GM23338 (cell line): ENCODE measurements around the gene SOX9.

Experiments
- CREB1 ChIP-seq: fragments of 250-450 bp; sonication (Bioruptor Pico); IDR thresholded peaks from 2 replicates; pipeline ENCODE4 v1.5.0; 2020; ENCODE audit warnings: low read depth, mild to moderate bottlenecking, moderate library complexity
- CTCF ChIP-seq, 2 experiments: fragments of 200-600 bp in 1 of 2; sonication (generic) in 1 of 2; conservative IDR thresholded peaks; 2 replicates each; pipeline versions ENCODE4 v1.5.1 to v1.6.1; 2016 to 2017; ENCODE audit warnings: antibody characterized with exemption in 2 of 2, low read depth in 2 of 2, mild to moderate bottlenecking in 2 of 2, moderate library complexity in 1 of 2
- ETS1 ChIP-seq: IDR thresholded peaks from 2 replicates; pipeline ENCODE4 v1.6.1; 2016; ENCODE audit warnings: antibody characterized with exemption
- EZH2 ChIP-seq: fragments of 200-600 bp; sonication (generic); IDR thresholded peaks from one replicate; pipeline ENCODE4 v1.8.0; 2017; ENCODE audit warnings: antibody characterized with exemption, mild to moderate bottlenecking, low read depth; ENCODE audit not compliant: unreplicated experiment
- EZH2phosphoT487 ChIP-seq: fragments of 200-600 bp; sonication (generic); IDR thresholded peaks from one replicate; pipeline ENCODE4 v1.8.1; 2018; ENCODE audit warnings: antibody characterized with exemption; ENCODE audit not compliant: unreplicated experiment
- POLR2AphosphoS5 ChIP-seq: IDR thresholded peaks from 2 replicates; pipeline ENCODE4 v1.6.1; 2016; ENCODE audit warnings: antibody characterized with exemption, low read depth
- REST ChIP-seq: IDR thresholded peaks from one replicate; pipeline ENCODE4 v1.6.1; 2018; ENCODE audit warnings: antibody characterized with exemption; ENCODE audit not compliant: unreplicated experiment
- ZNF331 ChIP-seq: fragments of 250-450 bp; sonication (Bioruptor Pico); IDR thresholded peaks from 2 replicates; pipeline ENCODE4 v1.5.0; 2020; ENCODE audit warnings: low read depth, mild to moderate bottlenecking, moderate library complexity

DNA sequence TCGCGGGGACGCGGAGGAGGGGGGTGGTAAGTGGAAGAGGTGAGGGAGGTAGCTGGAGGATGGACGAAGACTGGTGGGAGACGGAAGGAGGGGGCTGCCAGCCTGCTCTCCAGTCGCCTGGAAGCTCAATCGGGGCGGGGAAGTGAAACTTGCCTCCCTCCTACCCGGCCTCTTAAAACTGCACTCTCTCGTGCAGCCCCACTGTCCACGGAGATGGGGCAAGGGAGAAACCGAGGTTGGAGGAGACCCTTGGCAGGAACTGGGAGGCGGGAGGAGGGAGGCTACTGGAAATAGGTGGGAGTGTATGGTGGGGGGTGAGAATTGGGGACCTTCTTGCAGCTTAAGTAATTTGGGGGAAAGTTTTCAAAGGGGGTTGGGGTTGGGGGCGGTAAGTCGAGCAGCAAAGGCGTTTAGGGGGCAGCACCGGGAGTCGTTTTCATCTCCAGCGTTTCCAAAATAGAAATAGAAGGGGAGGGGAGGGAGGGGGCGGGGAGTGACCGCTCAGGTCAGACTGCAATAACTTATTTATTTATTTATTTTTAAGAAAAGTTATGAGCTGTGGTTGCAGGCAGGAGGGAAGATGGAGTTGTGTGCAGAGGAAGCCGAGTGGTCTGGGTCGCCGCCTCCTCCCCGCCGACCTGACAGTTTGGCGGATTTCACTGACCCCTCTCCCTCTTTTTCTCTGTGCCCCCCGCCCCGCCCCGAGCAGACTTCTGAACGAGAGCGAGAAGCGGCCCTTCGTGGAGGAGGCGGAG lies 1.4 kb downstream of the SOX9 start:
- TF ChIP-seq CTCF (conservative IDR thresholded peaks at IDR 0.05; ENCODE audit: low read depth in 2 of 2), result no peak
- TF ChIP-seq EZH2, result peak; percentile 39
- TF ChIP-seq POLR2AphosphoS5, result no peak
- TF ChIP-seq REST, result no peak
- TF ChIP-seq EZH2phosphoT487, result no peak
- no peak for TF ChIP-seq CREB1 (CRISPR knock-in tag)
- TF ChIP-seq ZNF331 (CRISPR knock-in tag), result no peak
- TF ChIP-seq ETS1, result no peak
